GM23338 (cell line): ENCODE results near the gene TSHZ2. TPM values are rescaled to one million over a fixed set of nuclear protein-coding genes. Genes with fewer than 3 reads are reported as not detected.

Experiments
- ATAC-seq: fragments of 200-7000 bp; cut with Tn5 transposase; 3 replicates; pipeline ENCODE4 v1.9.1; 2020
- DNase-seq: peaks from one replicate; pipeline ENCODE4 v3.0.0-alpha.2; 2015; ENCODE audit warnings: low spot score
- H2AFZ ChIP-seq: fragments of 200-600 bp; sonication (generic); 2 replicates; pipeline ENCODE4 v1.8.0; 2016; ENCODE audit warnings: antibody characterized with exemption, mild to moderate bottlenecking, moderate library complexity
- H3F3A ChIP-seq: fragments of 200-600 bp; sonication (generic); replicated peaks from 2 replicates; pipeline ENCODE4 v1.8.0; 2017; ENCODE audit warnings: antibody characterized with exemption, mixed run types, low read depth
- H3K27ac ChIP-seq: fragments of 200-600 bp; sonication (generic); 2 replicates; pipeline ENCODE4 v1.6.1; 2016; ENCODE audit warnings: low read depth
- H3K27me3 ChIP-seq: fragments of 200-600 bp; sonication (generic); 2 replicates; pipeline ENCODE4 v1.8.0; 2016; ENCODE audit warnings: mild to moderate bottlenecking, mixed run types, moderate library complexity; ENCODE audit not compliant: insufficient read depth
- H3K36me3 ChIP-seq: fragments of 200-600 bp; sonication (generic); 2 replicates; pipeline ENCODE4 v1.8.0; 2016; ENCODE audit warnings: mild to moderate bottlenecking; ENCODE audit not compliant: insufficient read depth
- H3K4me1 ChIP-seq: fragments of 200-600 bp; sonication (generic); 2 replicates; pipeline ENCODE4 v1.8.0; 2016; ENCODE audit warnings: mild to moderate bottlenecking, moderate library complexity; ENCODE audit not compliant: insufficient read depth
- H3K4me2 ChIP-seq: fragments of 200-600 bp; sonication (generic); 2 replicates; pipeline ENCODE4 v1.7.1; 2017; ENCODE audit warnings: mixed run types
- H3K4me3 ChIP-seq: fragments of 200-600 bp; sonication (generic); 2 replicates; pipeline ENCODE4 v1.6.1; 2016; ENCODE audit warnings: mixed run types
- H3K79me2 ChIP-seq: fragments of 200-600 bp; sonication (generic); replicated peaks from 2 replicates; pipeline ENCODE4 v1.8.0; 2017; ENCODE audit warnings: mild to moderate bottlenecking; ENCODE audit not compliant: insufficient read depth
- H3K9me2 ChIP-seq: fragments of 200-600 bp; sonication (generic); 2 replicates; pipeline ENCODE4 v1.8.0; 2017; ENCODE audit not compliant: insufficient read depth
- H4K20me1 ChIP-seq: fragments of 200-600 bp; sonication (generic); replicated peaks from 2 replicates; pipeline ENCODE4 v1.8.0; 2017; ENCODE audit warnings: mild to moderate bottlenecking; ENCODE audit not compliant: insufficient read depth
- H3K27ac Mint-ChIP-seq: 2 replicates; pipeline ENCODE4 v1.8.0; 2020; ENCODE audit warnings: inconsistent platforms, mild to moderate bottlenecking, moderate library complexity, mixed read lengths
- H3K27me3 Mint-ChIP-seq: 3 replicates; pipeline ENCODE4 v1.8.0; 2022; ENCODE audit warnings: low read depth, mild to moderate bottlenecking, moderate library complexity, mixed read lengths, inconsistent platforms; ENCODE audit not compliant: insufficient read depth, poor library complexity
- H3K36me3 Mint-ChIP-seq: 3 replicates; pipeline ENCODE4 v1.8.0; 2021; ENCODE audit warnings: low read depth, mild to moderate bottlenecking, inconsistent platforms, moderate library complexity, mixed read lengths
- H3K4me1 Mint-ChIP-seq: 3 replicates; pipeline ENCODE4 v1.8.0; 2020; ENCODE audit warnings: mild to moderate bottlenecking, inconsistent platforms, mixed read lengths
- H3K4me3 Mint-ChIP-seq: 3 replicates; pipeline ENCODE4 v1.8.0; 2021; ENCODE audit warnings: moderate library complexity, mild to moderate bottlenecking, inconsistent platforms, mixed read lengths
- H3K9me3 Mint-ChIP-seq: 3 replicates; pipeline ENCODE4 v1.8.0; 2020; ENCODE audit warnings: moderate library complexity, mild to moderate bottlenecking, inconsistent platforms, mixed read lengths
- CREB1 ChIP-seq: fragments of 250-450 bp; sonication (Bioruptor Pico); IDR thresholded peaks from 2 replicates; pipeline ENCODE4 v1.5.0; 2020; ENCODE audit warnings: low read depth, mild to moderate bottlenecking, moderate library complexity
- CTCF ChIP-seq, 2 experiments: fragments of 200-600 bp in 1 of 2; sonication (generic) in 1 of 2; conservative IDR thresholded peaks; 2 replicates each; pipeline versions ENCODE4 v1.5.1 to v1.6.1; 2016 to 2017; ENCODE audit warnings: antibody characterized with exemption in 2 of 2, low read depth in 2 of 2, mild to moderate bottlenecking in 2 of 2, moderate library complexity in 1 of 2
- EZH2 ChIP-seq: fragments of 200-600 bp; sonication (generic); IDR thresholded peaks from one replicate; pipeline ENCODE4 v1.8.0; 2017; ENCODE audit warnings: antibody characterized with exemption, mild to moderate bottlenecking, low read depth; ENCODE audit not compliant: unreplicated experiment
- EZH2phosphoT487 ChIP-seq: fragments of 200-600 bp; sonication (generic); IDR thresholded peaks from one replicate; pipeline ENCODE4 v1.8.1; 2018; ENCODE audit warnings: antibody characterized with exemption; ENCODE audit not compliant: unreplicated experiment
- JUNB ChIP-seq: IDR thresholded peaks from one replicate; pipeline ENCODE4 v1.6.1; 2016; ENCODE audit warnings: antibody characterized with exemption; ENCODE audit not compliant: unreplicated experiment
- NANOG ChIP-seq: IDR thresholded peaks from 2 replicates; pipeline ENCODE4 v1.6.1; 2016; ENCODE audit warnings: antibody characterized with exemption, borderline replicate concordance
- POLR2AphosphoS5 ChIP-seq: IDR thresholded peaks from 2 replicates; pipeline ENCODE4 v1.6.1; 2016; ENCODE audit warnings: antibody characterized with exemption, low read depth
- STAT1 ChIP-seq: IDR thresholded peaks from one replicate; pipeline ENCODE4 v1.6.1; 2016; ENCODE audit warnings: antibody characterized with exemption; ENCODE audit not compliant: unreplicated experiment
- ZNF114 ChIP-seq: fragments of 250-450 bp; sonication (Bioruptor Pico); IDR thresholded peaks from 2 replicates; pipeline ENCODE4 v1.5.0; 2020; ENCODE audit warnings: mild to moderate bottlenecking, moderate library complexity
- ZNF331 ChIP-seq: fragments of 250-450 bp; sonication (Bioruptor Pico); IDR thresholded peaks from 2 replicates; pipeline ENCODE4 v1.5.0; 2020; ENCODE audit warnings: low read depth, mild to moderate bottlenecking, moderate library complexity
- polyA plus RNA-seq: library from polyadenylated mRNA; unstranded; fragments of >200 nt; fragmentation: Nextera tagmentation; extraction: Ambion mirVana; gene quantifications from 2 replicates; pipeline ENCODE4 v1.2.1, GENCODE V29; 2016
- total RNA-seq: library from RNA; depleted of rRNA; stranded (reverse); fragments of >200 nt; shearing (Covaris generic); gene quantifications from 2 replicates; pipeline ENCODE4 v1.2.3, GENCODE V29; 2014
- TF ChIP-seq, protein P1 (sequence below): fragments of 250-450 bp; sonication (Bioruptor Pico); IDR thresholded peaks from 2 replicates; pipeline ENCODE4 v1.5.0; 2020; ENCODE audit warnings: mild to moderate bottlenecking, moderate library complexity
- TF ChIP-seq, protein P2 (sequence below): IDR thresholded peaks from 2 replicates; pipeline ENCODE4 v1.6.1; 2016; ENCODE audit warnings: antibody characterized with exemption
- TF ChIP-seq, protein P3 (sequence below): IDR thresholded peaks from one replicate; pipeline ENCODE4 v1.6.1; 2018; ENCODE audit warnings: antibody characterized with exemption; ENCODE audit not compliant: unreplicated experiment

The TSHZ2 gene
- total and polyA plus RNA-seq, 2 experiments from 2014 or later = 0.49 to 1.3 TPM

- TF ChIP-seq, protein P1, sequence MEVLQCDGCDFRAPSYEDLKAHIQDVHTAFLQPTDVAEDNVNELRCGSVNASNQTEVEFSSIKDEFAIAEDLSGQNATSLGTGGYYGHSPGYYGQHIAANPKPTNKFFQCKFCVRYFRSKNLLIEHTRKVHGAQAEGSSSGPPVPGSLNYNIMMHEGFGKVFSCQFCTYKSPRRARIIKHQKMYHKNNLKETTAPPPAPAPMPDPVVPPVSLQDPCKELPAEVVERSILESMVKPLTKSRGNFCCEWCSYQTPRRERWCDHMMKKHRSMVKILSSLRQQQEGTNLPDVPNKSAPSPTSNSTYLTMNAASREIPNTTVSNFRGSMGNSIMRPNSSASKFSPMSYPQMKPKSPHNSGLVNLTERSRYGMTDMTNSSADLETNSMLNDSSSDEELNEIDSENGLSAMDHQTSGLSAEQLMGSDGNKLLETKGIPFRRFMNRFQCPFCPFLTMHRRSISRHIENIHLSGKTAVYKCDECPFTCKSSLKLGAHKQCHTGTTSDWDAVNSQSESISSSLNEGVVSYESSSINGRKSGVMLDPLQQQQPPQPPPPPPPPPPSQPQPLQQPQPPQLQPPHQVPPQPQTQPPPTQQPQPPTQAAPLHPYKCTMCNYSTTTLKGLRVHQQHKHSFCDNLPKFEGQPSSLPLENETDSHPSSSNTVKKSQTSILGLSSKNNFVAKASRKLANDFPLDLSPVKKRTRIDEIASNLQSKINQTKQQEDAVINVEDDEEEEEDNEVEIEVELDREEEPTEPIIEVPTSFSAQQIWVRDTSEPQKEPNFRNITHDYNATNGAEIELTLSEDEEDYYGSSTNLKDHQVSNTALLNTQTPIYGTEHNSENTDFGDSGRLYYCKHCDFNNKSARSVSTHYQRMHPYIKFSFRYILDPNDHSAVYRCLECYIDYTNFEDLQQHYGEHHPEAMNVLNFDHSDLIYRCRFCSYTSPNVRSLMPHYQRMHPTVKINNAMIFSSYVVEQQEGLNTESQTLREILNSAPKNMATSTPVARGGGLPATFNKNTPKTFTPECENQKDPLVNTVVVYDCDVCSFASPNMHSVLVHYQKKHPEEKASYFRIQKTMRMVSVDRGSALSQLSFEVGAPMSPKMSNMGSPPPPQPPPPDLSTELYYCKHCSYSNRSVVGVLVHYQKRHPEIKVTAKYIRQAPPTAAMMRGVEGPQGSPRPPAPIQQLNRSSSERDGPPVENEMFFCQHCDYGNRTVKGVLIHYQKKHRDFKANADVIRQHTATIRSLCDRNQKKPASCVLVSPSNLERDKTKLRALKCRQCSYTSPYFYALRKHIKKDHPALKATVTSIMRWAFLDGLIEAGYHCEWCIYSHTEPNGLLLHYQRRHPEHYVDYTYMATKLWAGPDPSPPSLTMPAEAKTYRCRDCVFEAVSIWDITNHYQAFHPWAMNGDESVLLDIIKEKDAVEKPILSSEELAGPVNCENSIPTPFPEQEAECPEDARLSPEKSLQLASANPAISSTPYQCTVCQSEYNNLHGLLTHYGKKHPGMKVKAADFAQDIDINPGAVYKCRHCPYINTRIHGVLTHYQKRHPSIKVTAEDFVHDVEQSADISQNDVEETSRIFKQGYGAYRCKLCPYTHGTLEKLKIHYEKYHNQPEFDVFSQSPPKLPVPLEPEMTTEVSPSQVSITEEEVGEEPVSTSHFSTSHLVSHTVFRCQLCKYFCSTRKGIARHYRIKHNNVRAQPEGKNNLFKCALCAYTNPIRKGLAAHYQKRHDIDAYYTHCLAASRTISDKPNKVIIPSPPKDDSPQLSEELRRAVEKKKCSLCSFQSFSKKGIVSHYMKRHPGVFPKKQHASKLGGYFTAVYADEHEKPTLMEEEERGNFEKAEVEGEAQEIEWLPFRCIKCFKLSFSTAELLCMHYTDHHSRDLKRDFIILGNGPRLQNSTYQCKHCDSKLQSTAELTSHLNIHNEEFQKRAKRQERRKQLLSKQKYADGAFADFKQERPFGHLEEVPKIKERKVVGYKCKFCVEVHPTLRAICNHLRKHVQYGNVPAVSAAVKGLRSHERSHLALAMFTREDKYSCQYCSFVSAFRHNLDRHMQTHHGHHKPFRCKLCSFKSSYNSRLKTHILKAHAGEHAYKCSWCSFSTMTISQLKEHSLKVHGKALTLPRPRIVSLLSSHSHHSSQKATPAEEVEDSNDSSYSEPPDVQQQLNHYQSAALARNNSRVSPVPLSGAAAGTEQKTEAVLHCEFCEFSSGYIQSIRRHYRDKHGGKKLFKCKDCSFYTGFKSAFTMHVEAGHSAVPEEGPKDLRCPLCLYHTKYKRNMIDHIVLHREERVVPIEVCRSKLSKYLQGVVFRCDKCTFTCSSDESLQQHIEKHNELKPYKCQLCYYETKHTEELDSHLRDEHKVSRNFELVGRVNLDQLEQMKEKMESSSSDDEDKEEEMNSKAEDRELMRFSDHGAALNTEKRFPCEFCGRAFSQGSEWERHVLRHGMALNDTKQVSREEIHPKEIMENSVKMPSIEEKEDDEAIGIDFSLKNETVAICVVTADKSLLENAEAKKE = no peak
These were observed 456.4 kb downstream of the TSHZ2 start (continued) for GRCh38 chr20:53428588-53428987.

DNA sequence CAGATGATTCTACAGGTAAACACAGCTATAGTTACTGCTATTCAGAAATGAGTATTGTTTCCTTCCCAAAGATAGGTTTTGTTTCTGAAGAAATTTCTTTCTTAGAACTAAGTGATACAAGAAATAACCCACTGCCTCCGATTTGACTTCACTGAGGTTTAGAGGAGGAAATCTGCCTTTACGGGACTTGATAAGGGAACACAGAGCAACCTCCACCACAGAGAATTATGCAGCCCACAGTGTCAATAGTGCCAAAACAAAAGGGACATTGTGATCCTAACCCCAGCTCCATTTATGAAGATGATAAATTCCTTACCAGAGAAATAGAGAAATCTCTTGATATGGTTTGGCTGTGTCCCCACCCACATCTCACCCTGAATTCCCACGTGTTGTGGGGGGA lies 456.8 kb downstream of the TSHZ2 start:
- ATAC-seq (no peak), DNase-seq (no peak)
- Mint-ChIP-seq H3K36me3 (no peaks in the 10 kb centered on the region), H3K27ac (no peak overlapping the region), H3K9me3 (peaks cover 3% of the 10 kb centered on the region; the same call in 2 of the 3 replicates), H3K27me3 (no peaks in the 10 kb centered on the region), H3K4me3 (no peak overlapping the region), H3K4me1 (peaks cover 8% of the 10 kb centered on the region; the same call in 2 of the 3 replicates)
- Histone ChIP-seq H3K4me3 (no peak overlapping the region), H3K9me2 (no peaks in the 10 kb centered on the region; the same call in 1 of the 2 replicates), H3K36me3 (no peaks in the 10 kb centered on the region), H3K4me1 (no peaks in the 10 kb centered on the region), H3K27me3 (no peaks in the 10 kb centered on the region), H3K4me2 (no peak overlapping the region), H3F3A (no peaks in the 10 kb centered on the region), H3K27ac (no peak overlapping the region), H2AFZ (no peak overlapping the region), H3K79me2 (no peaks in the 10 kb centered on the region), H4K20me1 (no peaks in the 10 kb centered on the region)
- TF ChIP-seq JUNB (no peak), CREB1 (CRISPR knock-in tag) (no peak), POLR2AphosphoS5 (no peak), ZNF331 (CRISPR knock-in tag) (no peak), EZH2 (no peak), EZH2phosphoT487 (no peak), ZNF114 (no peak), CTCF (conservative IDR thresholded peaks at IDR 0.05; ENCODE audit: low read depth in 2 of 2) (no peak), STAT1 (no peak), NANOG (no peak)
- TF ChIP-seq, protein P2, sequence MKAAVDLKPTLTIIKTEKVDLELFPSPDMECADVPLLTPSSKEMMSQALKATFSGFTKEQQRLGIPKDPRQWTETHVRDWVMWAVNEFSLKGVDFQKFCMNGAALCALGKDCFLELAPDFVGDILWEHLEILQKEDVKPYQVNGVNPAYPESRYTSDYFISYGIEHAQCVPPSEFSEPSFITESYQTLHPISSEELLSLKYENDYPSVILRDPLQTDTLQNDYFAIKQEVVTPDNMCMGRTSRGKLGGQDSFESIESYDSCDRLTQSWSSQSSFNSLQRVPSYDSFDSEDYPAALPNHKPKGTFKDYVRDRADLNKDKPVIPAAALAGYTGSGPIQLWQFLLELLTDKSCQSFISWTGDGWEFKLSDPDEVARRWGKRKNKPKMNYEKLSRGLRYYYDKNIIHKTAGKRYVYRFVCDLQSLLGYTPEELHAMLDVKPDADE = no peak
- TF ChIP-seq, protein P3, sequence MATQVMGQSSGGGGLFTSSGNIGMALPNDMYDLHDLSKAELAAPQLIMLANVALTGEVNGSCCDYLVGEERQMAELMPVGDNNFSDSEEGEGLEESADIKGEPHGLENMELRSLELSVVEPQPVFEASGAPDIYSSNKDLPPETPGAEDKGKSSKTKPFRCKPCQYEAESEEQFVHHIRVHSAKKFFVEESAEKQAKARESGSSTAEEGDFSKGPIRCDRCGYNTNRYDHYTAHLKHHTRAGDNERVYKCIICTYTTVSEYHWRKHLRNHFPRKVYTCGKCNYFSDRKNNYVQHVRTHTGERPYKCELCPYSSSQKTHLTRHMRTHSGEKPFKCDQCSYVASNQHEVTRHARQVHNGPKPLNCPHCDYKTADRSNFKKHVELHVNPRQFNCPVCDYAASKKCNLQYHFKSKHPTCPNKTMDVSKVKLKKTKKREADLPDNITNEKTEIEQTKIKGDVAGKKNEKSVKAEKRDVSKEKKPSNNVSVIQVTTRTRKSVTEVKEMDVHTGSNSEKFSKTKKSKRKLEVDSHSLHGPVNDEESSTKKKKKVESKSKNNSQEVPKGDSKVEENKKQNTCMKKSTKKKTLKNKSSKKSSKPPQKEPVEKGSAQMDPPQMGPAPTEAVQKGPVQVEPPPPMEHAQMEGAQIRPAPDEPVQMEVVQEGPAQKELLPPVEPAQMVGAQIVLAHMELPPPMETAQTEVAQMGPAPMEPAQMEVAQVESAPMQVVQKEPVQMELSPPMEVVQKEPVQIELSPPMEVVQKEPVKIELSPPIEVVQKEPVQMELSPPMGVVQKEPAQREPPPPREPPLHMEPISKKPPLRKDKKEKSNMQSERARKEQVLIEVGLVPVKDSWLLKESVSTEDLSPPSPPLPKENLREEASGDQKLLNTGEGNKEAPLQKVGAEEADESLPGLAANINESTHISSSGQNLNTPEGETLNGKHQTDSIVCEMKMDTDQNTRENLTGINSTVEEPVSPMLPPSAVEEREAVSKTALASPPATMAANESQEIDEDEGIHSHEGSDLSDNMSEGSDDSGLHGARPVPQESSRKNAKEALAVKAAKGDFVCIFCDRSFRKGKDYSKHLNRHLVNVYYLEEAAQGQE = no peak
